Sigmoid colon (tissue), 4 donors: ENCODE data around the gene NBAS.

Source experiments
- CTCF ChIP-seq, 4 experiments: fragments of 450-650 bp in 3 of 4; fragments of 200-600 bp in 1 of 4; IDR thresholded peaks; one replicate each; pipeline ENCODE4 v1.5.1; 2016 to 2019; ENCODE audit warnings: antibody characterized with exemption in 4 of 4, mild to moderate bottlenecking in 3 of 4, moderate library complexity in 2 of 4
- EP300 ChIP-seq, 4 donors: sonication (generic); formaldehyde crosslinking; IDR thresholded peaks; one replicate each; pipeline ENCODE4 v1.6.1; 2017; ENCODE audit warnings: antibody characterized with exemption in 4 of 4
- POLR2A ChIP-seq, 2 donors: fragments of 450-650 bp; IDR thresholded peaks; one replicate each; pipeline ENCODE4 v1.6.1; 2016; ENCODE audit warnings: antibody characterized with exemption in 2 of 2, mild to moderate bottlenecking in 2 of 2, moderate library complexity in 2 of 2
- POLR2AphosphoS5 ChIP-seq, 4 donors: sonication (generic); formaldehyde crosslinking; IDR thresholded peaks; one replicate each; pipeline ENCODE4 v1.6.1; 2017; ENCODE audit warnings: antibody characterized with exemption in 4 of 4

GRCh38 chr2:15331787-15332186 is 229.3 kb downstream of the NBAS start:
- TF ChIP-seq POLR2A (IDR thresholded peaks at IDR 0.05), result no peak
- no peak for TF ChIP-seq CTCF (IDR thresholded peaks at IDR 0.05)
- no peak for TF ChIP-seq POLR2AphosphoS5 (IDR thresholded peaks at IDR 0.05)
- TF ChIP-seq EP300 (IDR thresholded peaks at IDR 0.05), result no peak
